CD4-positive, alpha-beta T cell treated with Interleukin-15 for 4 hours (primary cell): Measurements from ENCODE around the gene OPN5.

Source experiments
- DNase-seq: peaks from one replicate; pipeline ENCODE4 v3.0.0-alpha.2; 2020; ENCODE audit warnings: low spot score

OPN5 gene

DNA sequence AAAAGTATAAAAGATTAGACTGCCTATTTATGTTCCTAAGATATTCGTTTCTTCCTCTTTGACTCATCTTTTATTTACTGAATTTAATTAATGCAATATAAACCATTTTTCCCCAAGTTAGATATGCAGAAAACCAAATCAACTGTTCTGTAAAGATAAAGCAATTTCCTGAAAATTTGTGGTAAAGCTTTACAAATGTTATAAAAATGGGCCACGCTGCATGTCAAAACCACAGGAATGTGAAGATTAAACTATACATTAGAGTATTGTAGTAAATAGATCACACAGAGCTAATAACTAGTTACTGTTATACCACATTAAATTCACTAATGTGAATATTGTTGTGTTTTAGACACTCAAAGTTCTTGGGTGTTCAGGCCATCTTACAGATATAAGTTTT, 83.4 kb downstream of the OPN5 start:
- DNase-seq: no peak

DNA sequence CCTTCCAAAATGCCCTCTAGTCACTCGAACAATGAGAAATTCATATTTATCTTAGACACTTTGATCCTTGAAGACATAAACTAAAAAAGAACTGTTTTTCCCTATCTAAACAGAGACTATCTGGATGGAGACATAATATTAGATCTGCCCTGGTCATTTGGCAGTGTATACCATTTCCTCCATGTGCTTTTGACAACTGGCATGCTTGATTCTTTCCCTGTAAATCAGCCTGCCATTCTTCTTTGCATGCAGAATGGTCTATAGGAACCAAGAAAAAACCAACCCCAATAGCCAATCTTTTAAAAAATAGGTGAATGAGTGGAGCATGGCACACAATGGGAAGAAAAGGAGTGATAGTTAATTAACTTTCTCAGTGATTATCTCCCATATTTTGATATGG, 93.8 kb downstream of the OPN5 start:
- DNase-seq: no peak
